Measurements from ENCODE around the gene HIP1. TPM values are rescaled to one million over a fixed set of nuclear protein-coding genes. Genes with fewer than 3 reads are reported as not detected.

The HIP1 gene
- total RNA-seq, 1 experiment from 2014 or later = 32.0 TPM

- no peak for DNase-seq
- no peaks in the 10 kb centered on the region for H3K27me3 ChIP-seq (ENCODE audit: insufficient read depth, low read depth)
- intact Hi-C loops (cut with micrococcal nuclease; ENCODE audit: unreplicated experiment) = loop anchor here (10.0 kb wide), 1 partner anchor 198 kb away; no protein-coding TSS in a partner anchor
- no peaks in the 10 kb centered on the region for H3K9me2 ChIP-seq (ENCODE audit: insufficient read depth)
- no peak overlapping the region for H2AFZ ChIP-seq
- no TSS peak for BruUV-seq (replicated peaks)
- H3K9me3 ChIP-seq (ENCODE audit: insufficient read depth, low read depth) = no peaks in the 10 kb centered on the region
- TF ChIP-seq EZH2 (IDR thresholded peaks at IDR 0.05; ENCODE audit: low read depth) (no peak), CTCF (conservative IDR thresholded peaks at IDR 0.05) (no peak)
- H3K4me3 ChIP-seq = no peak overlapping the region
- H3K4me1 ChIP-seq (replicated peaks; ENCODE audit: insufficient read depth) = peaks cover 11% of the 10 kb centered on the region
- no peaks in the 10 kb centered on the region for H3K79me2 ChIP-seq (ENCODE audit: low read depth)
- no peak overlapping the region for H3K4me2 ChIP-seq
- ChIA-PET POLR2A (ENCODE audit: unreplicated experiment) (interaction anchor here (0.6 kb wide), 1 partner anchor 704 kb away, joined by 4 read pairs; no protein-coding TSS in a partner anchor), CTCF (no interaction called here)
- H3K27ac ChIP-seq = no peak overlapping the region
- H4K20me1 ChIP-seq (ENCODE audit: insufficient read depth) = no peaks in the 10 kb centered on the region
- H3K36me3 ChIP-seq (ENCODE audit: low read depth) = no peaks in the 10 kb centered on the region
- H3F3A ChIP-seq (ENCODE audit: insufficient read depth, low read depth) = peaks cover 7% of the 10 kb centered on the region; the same call in 1 of the 2 replicates
These were observed 5.7 kb downstream of the HIP1 start for GRCh38 chr7:75732764-75733630.

- Histone ChIP-seq H3F3A (ENCODE audit: insufficient read depth, low read depth) (peaks cover 15% of the 10 kb centered on the region), H4K20me1 (ENCODE audit: insufficient read depth) (no peaks in the 10 kb centered on the region), H3K36me3 (ENCODE audit: low read depth) (no peaks in the 10 kb centered on the region), H3K27me3 (ENCODE audit: insufficient read depth, low read depth) (no peaks in the 10 kb centered on the region), H3K27ac (no peak overlapping the region), H3K4me3 (no peak overlapping the region), H3K79me2 (ENCODE audit: low read depth) (no peaks in the 10 kb centered on the region), H3K9me2 (ENCODE audit: insufficient read depth) (no peaks in the 10 kb centered on the region), H3K9me3 (ENCODE audit: insufficient read depth, low read depth) (no peaks in the 10 kb centered on the region), H3K4me2 (no peak overlapping the region), H3K4me1 (replicated peaks; ENCODE audit: insufficient read depth) (peaks cover 18% of the 10 kb centered on the region), H2AFZ (no peak overlapping the region)
- BruUV-seq (replicated peaks) = no TSS peak
- POLR2A ChIA-PET (ENCODE audit: unreplicated experiment) = no interaction called here
- TF ChIP-seq CTCF (conservative IDR thresholded peaks at IDR 0.05) = no peak
- TF ChIP-seq EZH2 (IDR thresholded peaks at IDR 0.05; ENCODE audit: low read depth) = no peak
- intact Hi-C loops (cut with micrococcal nuclease; ENCODE audit: unreplicated experiment) = loop anchor here (10.0 kb wide), 1 partner anchor 197 kb away; no protein-coding TSS in a partner anchor
- DNase-seq = no peak
- CTCF ChIA-PET = no interaction called here
These were observed 6.7 kb downstream of the HIP1 start for GRCh38 chr7:75732016-75732521.

- ChIA-PET POLR2A (ENCODE audit: unreplicated experiment) (no interaction called here), CTCF (no interaction called here)
- H3K79me2 ChIP-seq (ENCODE audit: low read depth) = no peaks in the 10 kb centered on the region
- H3K4me2 ChIP-seq = no peak overlapping the region
- BruUV-seq (replicated peaks) = no TSS peak
- H3F3A ChIP-seq (ENCODE audit: insufficient read depth, low read depth) = peaks cover 15% of the 10 kb centered on the region
- no peak for DNase-seq
- H3K4me1 ChIP-seq (replicated peaks; ENCODE audit: insufficient read depth) = peaks cover 18% of the 10 kb centered on the region
- H4K20me1 ChIP-seq (ENCODE audit: insufficient read depth) = no peaks in the 10 kb centered on the region
- no peaks in the 10 kb centered on the region for H3K9me3 ChIP-seq (ENCODE audit: insufficient read depth, low read depth)
- intact Hi-C loops (cut with micrococcal nuclease; ENCODE audit: unreplicated experiment) = loop anchor here (5.0 to 10.0 kb wide), 2 partner anchors 113 to 195 kb away; no protein-coding TSS in a partner anchor
- no peak overlapping the region for H3K4me3 ChIP-seq
- no peak overlapping the region for H3K27ac ChIP-seq
- no peak overlapping the region for H2AFZ ChIP-seq
- no peaks in the 10 kb centered on the region for H3K36me3 ChIP-seq (ENCODE audit: low read depth)
- H3K27me3 ChIP-seq (ENCODE audit: insufficient read depth, low read depth) = no peaks in the 10 kb centered on the region
- no peaks in the 10 kb centered on the region for H3K9me2 ChIP-seq (ENCODE audit: insufficient read depth)
- TF ChIP-seq EZH2 (IDR thresholded peaks at IDR 0.05; ENCODE audit: low read depth) = no peak
- no peak for TF ChIP-seq CTCF (conservative IDR thresholded peaks at IDR 0.05)
These were observed 8.9 kb downstream of the HIP1 start for GRCh38 chr7:75729851-75730274.

Measured in PC-9 (cell line).